Esophagus muscularis mucosa (tissue), 4 donors: ENCODE data around the gene VILL. TPM values are rescaled to one million over a fixed set of nuclear protein-coding genes. Genes with fewer than 3 reads are reported as not detected.

ENCODE experiments used
- DNase-seq: peaks from one replicate; pipeline ENCODE4 v3.0.0-alpha.2; 2017; ENCODE audit errors: extremely low spot score
- H3K27ac ChIP-seq, 4 donors: fragments of 200-600 bp; sonication (generic); replicated peaks in 1 of 4; 1 replicate in 3 of 4; 2 replicates in 1 of 4; pipeline ENCODE4 v1.5.1; 2016 to 2019; ENCODE audit warnings: mild to moderate bottlenecking in 1 of 4
- H3K27me3 ChIP-seq, 4 donors: fragments of 200-600 bp; sonication (generic); one replicate each; pipeline versions ENCODE4 v1.5.1 to v1.6.0; 2016 to 2019
- H3K36me3 ChIP-seq, 4 donors: fragments of 200-600 bp; sonication (generic); one replicate each; pipeline ENCODE4 v1.5.1; 2016 to 2019
- H3K4me1 ChIP-seq, 4 donors: fragments of 200-600 bp; sonication (generic); one replicate each; pipeline ENCODE4 v1.5.1; 2016 to 2019
- H3K4me3 ChIP-seq, 4 donors: fragments of 200-600 bp; sonication (generic); 1 replicate in 2 of 4; 2 replicates in 2 of 4; pipeline ENCODE4 v1.5.1; 2016 to 2019; ENCODE audit warnings: mild to moderate bottlenecking in 4 of 4, moderate library complexity in 1 of 4
- H3K9me3 ChIP-seq, 4 donors: fragments of 200-600 bp; sonication (generic); 1 replicate in 3 of 4; 2 replicates in 1 of 4; pipeline ENCODE4 v1.5.1; 2016 to 2019
- CTCF ChIP-seq, 3 experiments: fragments of 200-600 bp in 2 of 3; fragments of 450-650 bp in 1 of 3; sonication (generic) in 2 of 3; IDR thresholded peaks; one replicate each; pipeline ENCODE4 v1.5.1; 2017 to 2019; ENCODE audit warnings: antibody characterized with exemption in 3 of 3, mild to moderate bottlenecking in 2 of 3, moderate library complexity in 1 of 3
- EP300 ChIP-seq: sonication (generic); formaldehyde crosslinking; IDR thresholded peaks from one replicate; pipeline ENCODE4 v1.6.1; 2017; ENCODE audit warnings: antibody characterized with exemption
- POLR2A ChIP-seq: fragments of 450-650 bp; IDR thresholded peaks from one replicate; pipeline ENCODE4 v1.6.1; 2017; ENCODE audit warnings: antibody characterized with exemption, moderate library complexity, mild to moderate bottlenecking, low read depth
- POLR2AphosphoS5 ChIP-seq, 2 donors: sonication (generic); formaldehyde crosslinking; IDR thresholded peaks; one replicate each; pipeline ENCODE4 v1.6.1; 2017; ENCODE audit warnings: antibody characterized with exemption in 2 of 2
- WGBS: methylation state at CpG from one replicate; pipeline ENCODE4 v1.1.5; 2018; 5-methylcytosine and 5-hydroxymethylcytosine counted together
- intact Hi-C: fragments of 100-400 bp; cut with DNase I; formaldehyde crosslinking; loops from one replicate; pipeline ENCODE4 v1.15.1; 2023
- total RNA-seq, 4 donors: library from RNA; depleted of rRNA; stranded (reverse); fragments of >200 nt; gene quantifications; one replicate each; pipeline versions ENCODE4 v1.1.0 to v1.2.1, GENCODE V29; 2016

Gene VILL
- total RNA-seq, 4 donors from 2014 or later, result 3.2 to 5.1 (median 4.4) TPM

GRCh38 chr3:38007754-38008090, 17.1 kb downstream of the VILL start:
- H3K4me3 ChIP-seq, result no peak overlapping the region
- WGBS, result 98% methylated on average over 7 of the region's 7 CpGs
- intact Hi-C loops, result no loop called here
- H3K9me3 ChIP-seq, result no peaks in the 10 kb centered on the region
- DNase-seq, result no peak
- TF ChIP-seq POLR2A (no peak), CTCF (IDR thresholded peaks at IDR 0.05) (no peak), POLR2AphosphoS5 (IDR thresholded peaks at IDR 0.05) (no peak)
- peaks cover 10 to 70% (median 52%) of the 10 kb centered on the region in 4 donors for H3K36me3 ChIP-seq
- H3K27ac ChIP-seq, result no peak overlapping the region
- no peaks in the 10 kb centered on the region for H3K27me3 ChIP-seq
- peaks cover 0 to 22% (median 16%) of the 10 kb centered on the region in 4 donors for H3K4me1 ChIP-seq

- intact Hi-C loops, result no loop called here
- Histone ChIP-seq H3K4me1 (peaks cover 0 to 18% (median 14%) of the 10 kb centered on the region in 4 donors), H3K36me3 (peaks cover 10 to 71% (median 51%) of the 10 kb centered on the region in 4 donors), H3K27me3 (no peaks in the 10 kb centered on the region), H3K27ac (no peak overlapping the region), H3K4me3 (no peak overlapping the region), H3K9me3 (no peaks in the 10 kb centered on the region)
- TF ChIP-seq POLR2A (no peak), CTCF (IDR thresholded peaks at IDR 0.05) (no peak), EP300 (no peak), POLR2AphosphoS5 (IDR thresholded peaks at IDR 0.05) (no peak)
- 81% methylated on average over 7 of the region's 19 CpGs for WGBS
- no peak for DNase-seq
These were observed 17.7 kb downstream of the VILL start for GRCh38 chr3:38008191-38008701.

GRCh38 chr3:38008971-38009580, 18.5 kb downstream of the VILL start:
- H3K9me3 ChIP-seq, result no peaks in the 10 kb centered on the region
- WGBS, result 84% methylated on average over 5 of the region's 16 CpGs
- H3K27ac ChIP-seq, result no peak overlapping the region
- no peak for TF ChIP-seq POLR2A
- TF ChIP-seq CTCF (IDR thresholded peaks at IDR 0.05), result no peak
- no peak for TF ChIP-seq POLR2AphosphoS5 (IDR thresholded peaks at IDR 0.05)
- H3K36me3 ChIP-seq, result peaks cover 10 to 72% (median 51%) of the 10 kb centered on the region in 4 donors
- H3K27me3 ChIP-seq, result no peaks in the 10 kb centered on the region
- intact Hi-C loops, result no loop called here
- no peak overlapping the region for H3K4me3 ChIP-seq
- peaks cover 0 to 9% (median 7%) of the 10 kb centered on the region in 4 donors for H3K4me1 ChIP-seq
- DNase-seq, result no peak

DNA sequence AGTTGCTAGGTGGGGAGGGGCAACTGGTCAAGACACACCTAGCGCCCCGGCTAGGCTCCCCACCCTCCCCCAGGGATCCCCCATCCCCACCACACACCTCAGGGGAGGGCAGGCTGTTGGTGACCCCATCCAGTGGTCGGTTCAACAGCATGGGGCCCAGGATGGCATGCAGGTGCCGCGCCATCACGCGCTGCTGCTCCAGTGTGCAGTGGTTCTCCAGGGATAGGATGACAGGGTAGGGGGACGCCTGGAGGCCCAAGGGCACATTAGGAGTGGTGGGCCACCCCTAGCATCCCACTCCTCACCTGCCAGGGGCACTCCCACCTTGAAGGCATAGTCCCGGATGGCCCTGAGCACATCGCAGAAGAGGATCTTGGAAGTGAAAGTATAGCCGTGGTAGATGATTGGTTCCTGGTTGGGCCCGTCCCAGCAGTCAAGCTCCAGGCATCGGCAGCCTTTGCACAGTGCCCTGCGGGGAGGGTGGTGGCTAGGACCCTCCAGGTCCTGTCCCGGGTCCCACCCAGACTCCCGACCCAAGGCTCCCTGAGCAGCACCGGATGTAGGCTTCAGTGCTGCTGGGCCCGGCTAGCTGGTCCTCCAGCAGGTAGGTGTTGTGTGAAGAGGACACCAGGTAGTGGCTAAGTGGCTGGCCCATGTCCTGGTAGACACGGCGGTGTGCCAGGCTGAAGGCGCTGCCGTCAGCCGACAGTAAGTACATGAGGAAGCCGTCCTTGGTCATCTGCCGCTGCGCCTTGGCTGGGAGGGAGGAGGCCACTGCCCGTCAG, 19.4 kb downstream of the VILL start:
- no peak overlapping the region for H3K27ac ChIP-seq
- DNase-seq, result no peak
- H3K4me3 ChIP-seq, result no peak overlapping the region
- peaks cover 12 to 82% (median 57%) of the 10 kb centered on the region in 4 donors for H3K36me3 ChIP-seq
- H3K9me3 ChIP-seq, result no peaks in the 10 kb centered on the region
- peaks cover 0 to 7% (median 0%) of the 10 kb centered on the region in 4 donors for H3K4me1 ChIP-seq
- no peaks in the 10 kb centered on the region for H3K27me3 ChIP-seq
- WGBS, result 91% methylated on average over 16 of the region's 27 CpGs
- no peak for TF ChIP-seq EP300
- TF ChIP-seq POLR2A, result no peak
- TF ChIP-seq CTCF (IDR thresholded peaks at IDR 0.05), result no peak
- no peak for TF ChIP-seq POLR2AphosphoS5 (IDR thresholded peaks at IDR 0.05)
- intact Hi-C loops, result no loop called here
